HCT116 (cell line): ENCODE measurements around the gene DNAH7.

ENCODE experiments used
- CBX3 ChIP-seq: IDR thresholded peaks from 2 replicates; pipeline ENCODE4 v1.6.1; 2012; ENCODE audit warnings: low read depth
- CEBPB ChIP-seq: IDR thresholded peaks from 2 replicates; pipeline ENCODE4 v1.6.1; 2012; ENCODE audit warnings: low read depth
- CTCF ChIP-seq, 3 experiments: fragments of 200-600 bp in 1 of 3; sonication (generic) in 1 of 3; IDR thresholded peaks in 2 of 3; conservative IDR thresholded peaks in 1 of 3; 2 replicates each; pipeline ENCODE4 v1.5.1; 2012 to 2017; ENCODE audit warnings: low read depth in 2 of 3, low read length in 2 of 3, antibody characterized with exemption in 1 of 3, borderline replicate concordance in 1 of 3, control low read depth in 1 of 3, mild to moderate bottlenecking in 1 of 3, mixed read lengths in 1 of 3, mixed run types in 1 of 3, moderate library complexity in 1 of 3; ENCODE audit not compliant: insufficient read depth in 1 of 3
- EZH2 ChIP-seq: fragments of 200-600 bp; sonication (generic); IDR thresholded peaks from 2 replicates; pipeline ENCODE4 v1.6.1; 2017; ENCODE audit warnings: antibody characterized with exemption, mixed run types
- FOSL1 ChIP-seq: IDR thresholded peaks from 2 replicates; pipeline ENCODE4 v1.6.1; 2012; ENCODE audit warnings: low read depth
- JUND ChIP-seq: IDR thresholded peaks from 2 replicates; pipeline ENCODE4 v1.6.1; 2012
- POLR2A ChIP-seq: IDR thresholded peaks from 2 replicates; pipeline ENCODE4 v1.7.0; 2011; ENCODE audit warnings: borderline replicate concordance; ENCODE audit not compliant: insufficient read depth, insufficient read length; ENCODE audit errors: extremely low read depth
- POLR2AphosphoS5 ChIP-seq: IDR thresholded peaks from 2 replicates; pipeline ENCODE4 v1.6.1; 2011; ENCODE audit warnings: mild to moderate bottlenecking, low read depth, low read length, moderate library complexity
- RAD21 ChIP-seq: IDR thresholded peaks from 2 replicates; pipeline ENCODE4 v1.6.1; 2012; ENCODE audit warnings: low read depth, mild to moderate bottlenecking
- REST ChIP-seq: IDR thresholded peaks from 2 replicates; pipeline ENCODE4 v1.6.1; 2012; ENCODE audit warnings: low read depth
- SIN3A ChIP-seq: IDR thresholded peaks from 2 replicates; pipeline ENCODE4 v1.6.1; 2012; ENCODE audit warnings: low read depth
- SRF ChIP-seq: IDR thresholded peaks from 2 replicates; pipeline ENCODE4 v1.6.1; 2012; ENCODE audit warnings: low read depth
- TCF7L2 ChIP-seq: IDR thresholded peaks from 2 replicates; pipeline ENCODE4 v1.7.0; 2011; ENCODE audit warnings: borderline replicate concordance, inconsistent platforms; ENCODE audit not compliant: insufficient read depth, insufficient read length; ENCODE audit errors: extremely low read depth
- ZNF274 ChIP-seq: fragments of 200-500 bp; sonication (Bioruptor generic); IDR thresholded peaks from 2 replicates; pipeline ENCODE4 v1.6.1; 2014; ENCODE audit warnings: mild to moderate bottlenecking, low read depth, low read length, inconsistent platforms

- no peak for TF ChIP-seq CTCF (IDR thresholded peaks at IDR 0.05 in 2 of 3, conservative IDR thresholded peaks at IDR 0.05 in 1 of 3; ENCODE audit: borderline replicate concordance in 1 of 3, insufficient read depth in 1 of 3, low read depth in 2 of 3, low read length in 2 of 3)
- TF ChIP-seq POLR2A: no peak
- no peak for TF ChIP-seq ZNF274
- TF ChIP-seq JUND: no peak
- no peak for TF ChIP-seq EZH2
- no peak for TF ChIP-seq SIN3A
- TF ChIP-seq POLR2AphosphoS5: no peak
- TF ChIP-seq CBX3: no peak
- TF ChIP-seq TCF7L2: no peak
- no peak for TF ChIP-seq FOSL1
- TF ChIP-seq CEBPB: no peak
- no peak for TF ChIP-seq REST
- no peak for TF ChIP-seq RAD21
- no peak for TF ChIP-seq SRF
These were observed 250.5 kb downstream of the DNAH7 start for GRCh38 chr2:195818106-195818505.
